ENCODE results near the gene FPR3. TPM values are rescaled to one million over a fixed set of nuclear protein-coding genes. Genes with fewer than 3 reads are reported as not detected.

Gene FPR3, protein sequence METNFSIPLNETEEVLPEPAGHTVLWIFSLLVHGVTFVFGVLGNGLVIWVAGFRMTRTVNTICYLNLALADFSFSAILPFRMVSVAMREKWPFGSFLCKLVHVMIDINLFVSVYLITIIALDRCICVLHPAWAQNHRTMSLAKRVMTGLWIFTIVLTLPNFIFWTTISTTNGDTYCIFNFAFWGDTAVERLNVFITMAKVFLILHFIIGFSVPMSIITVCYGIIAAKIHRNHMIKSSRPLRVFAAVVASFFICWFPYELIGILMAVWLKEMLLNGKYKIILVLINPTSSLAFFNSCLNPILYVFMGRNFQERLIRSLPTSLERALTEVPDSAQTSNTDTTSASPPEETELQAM
- total RNA-seq = 10 to 100 TPM in 5 of 6 donors, 1 to 10 TPM in 1; 8.8 to 50.9 (median 20.1) TPM

DNA sequence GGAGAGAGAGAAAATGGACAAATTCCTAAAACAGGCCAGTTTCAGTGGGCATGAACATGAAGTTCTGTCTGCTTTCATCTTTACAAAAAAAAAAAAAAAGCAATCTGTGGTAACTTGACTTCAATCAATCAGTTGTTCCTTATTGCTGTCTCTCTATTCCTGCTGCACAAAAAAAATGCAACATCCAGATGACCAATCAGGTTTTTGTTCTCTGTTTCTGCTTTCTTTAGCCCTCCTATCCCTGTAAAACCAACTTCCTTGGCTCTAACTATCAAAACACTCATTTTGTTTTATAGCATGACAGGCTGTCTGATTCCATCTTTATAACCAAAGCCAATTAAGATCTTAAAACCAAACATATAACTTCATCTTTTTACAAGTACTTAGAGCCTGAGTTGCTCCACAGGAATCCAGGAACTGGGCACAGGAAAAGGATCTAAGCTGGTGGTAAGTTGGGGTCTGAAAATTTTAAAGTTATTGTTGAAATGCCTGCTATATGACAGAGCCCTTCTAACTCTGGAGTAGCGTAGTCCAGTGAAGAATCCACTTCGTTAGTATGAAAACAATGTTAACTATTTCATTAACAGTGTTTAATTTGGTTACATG is at the start of gene FPR3:
TSS of gene FPR3 (plus strand) at position 273 of the 606 bp plus-strand sequence. CDS start 28,592 bp downstream, outside the sequence.
- TF ChIP-seq, protein P1, sequence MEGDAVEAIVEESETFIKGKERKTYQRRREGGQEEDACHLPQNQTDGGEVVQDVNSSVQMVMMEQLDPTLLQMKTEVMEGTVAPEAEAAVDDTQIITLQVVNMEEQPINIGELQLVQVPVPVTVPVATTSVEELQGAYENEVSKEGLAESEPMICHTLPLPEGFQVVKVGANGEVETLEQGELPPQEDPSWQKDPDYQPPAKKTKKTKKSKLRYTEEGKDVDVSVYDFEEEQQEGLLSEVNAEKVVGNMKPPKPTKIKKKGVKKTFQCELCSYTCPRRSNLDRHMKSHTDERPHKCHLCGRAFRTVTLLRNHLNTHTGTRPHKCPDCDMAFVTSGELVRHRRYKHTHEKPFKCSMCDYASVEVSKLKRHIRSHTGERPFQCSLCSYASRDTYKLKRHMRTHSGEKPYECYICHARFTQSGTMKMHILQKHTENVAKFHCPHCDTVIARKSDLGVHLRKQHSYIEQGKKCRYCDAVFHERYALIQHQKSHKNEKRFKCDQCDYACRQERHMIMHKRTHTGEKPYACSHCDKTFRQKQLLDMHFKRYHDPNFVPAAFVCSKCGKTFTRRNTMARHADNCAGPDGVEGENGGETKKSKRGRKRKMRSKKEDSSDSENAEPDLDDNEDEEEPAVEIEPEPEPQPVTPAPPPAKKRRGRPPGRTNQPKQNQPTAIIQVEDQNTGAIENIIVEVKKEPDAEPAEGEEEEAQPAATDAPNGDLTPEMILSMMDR (IDR thresholded peaks at IDR 0.05) = no peak
- TF ChIP-seq POLR2AphosphoS5 (IDR thresholded peaks at IDR 0.05) = no peak
- TF ChIP-seq EP300 (IDR thresholded peaks at IDR 0.05) = no peak
- peak in 1 of 4 donors; percentile 43 for TF ChIP-seq POLR2A (IDR thresholded peaks at IDR 0.05)
- ATAC-seq (ENCODE audit: low FRiP score in 2 of 2) (no peak), DNase-seq (no peak)
- 43 to 49% methylated on average over 2 of the region's 2 CpGs for WGBS, 2 donors
- peak within 1 kb of the TSS in 2 of 4 donors; percentile 28 to 81 for H3K27ac ChIP-seq
- H3K27me3 ChIP-seq = no peaks in the 10 kb centered on the region
- H3K9me3 ChIP-seq = no peaks in the 10 kb centered on the region
- peak within 1 kb of the TSS in 1 of 4 donors; percentile 37 for H3K4me3 ChIP-seq
- peaks cover 7 to 16% (median 14%) of the 10 kb centered on the region in 4 donors for H3K4me1 ChIP-seq
- H3K36me3 ChIP-seq = no peaks in the 10 kb centered on the region

DNA sequence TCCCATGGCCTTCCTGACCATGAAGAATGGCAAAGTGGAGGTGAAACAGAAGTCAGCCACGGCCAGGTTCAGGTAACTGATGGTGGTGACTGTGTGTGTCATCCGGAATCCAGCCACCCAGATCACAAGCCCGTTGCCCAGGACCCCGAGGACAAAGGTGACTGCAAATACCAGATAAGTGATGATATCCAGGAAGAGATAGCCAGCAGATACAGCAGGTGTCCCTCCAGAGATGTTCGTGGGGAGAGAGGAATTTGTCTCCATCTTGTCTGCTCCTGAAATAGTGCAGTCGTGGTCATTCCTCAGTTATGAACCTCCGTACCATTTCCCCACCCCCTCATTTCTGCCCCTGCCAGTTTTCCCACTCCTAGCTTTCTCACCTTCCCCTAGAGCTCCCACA is 48.2 kb upstream of the FPR3 start:
- Histone ChIP-seq H3K27me3 (no peaks in the 10 kb centered on the region), H3K4me1 (no peaks in the 10 kb centered on the region), H3K4me3 (no peak overlapping the region), H3K36me3 (no peaks in the 10 kb centered on the region), H3K27ac (no peak overlapping the region), H3K9me3 (no peaks in the 10 kb centered on the region)
- ATAC-seq (ENCODE audit: low FRiP score in 2 of 2) (no peak), DNase-seq (no peak)
- TF ChIP-seq, protein P1 (IDR thresholded peaks at IDR 0.05) = no peak
- no peak for TF ChIP-seq EP300 (IDR thresholded peaks at IDR 0.05)
- no peak for TF ChIP-seq POLR2A (IDR thresholded peaks at IDR 0.05)
- no peak for TF ChIP-seq POLR2AphosphoS5 (IDR thresholded peaks at IDR 0.05)
- WGBS, 2 donors = 82 to 88% methylated on average over 7 of the region's 7 CpGs

DNA sequence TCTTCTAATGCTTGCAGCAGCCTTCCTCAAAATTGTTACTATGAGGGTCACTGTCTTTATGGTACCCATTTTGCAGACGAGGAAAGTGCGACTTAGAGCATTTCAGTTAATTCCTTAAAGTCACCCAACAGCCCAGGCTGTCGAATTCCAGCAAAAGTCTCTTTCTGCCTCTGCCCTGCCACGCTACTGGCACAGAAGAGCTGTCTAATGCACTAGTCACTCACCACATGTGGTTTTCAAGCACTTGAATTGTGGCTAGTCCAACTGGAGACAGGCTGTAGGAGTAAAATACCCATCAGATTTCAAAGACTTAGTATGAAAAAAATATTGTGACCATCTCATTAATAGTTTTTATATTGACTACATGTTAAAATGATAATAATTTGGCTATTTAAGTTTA is 45.0 kb upstream of the FPR3 start:
- H3K36me3 ChIP-seq = no peaks in the 10 kb centered on the region
- peak overlapping the region in 3 of 4 donors; percentile 10 to 45 (median 10) for H3K4me3 ChIP-seq
- ATAC-seq (ENCODE audit: low FRiP score in 2 of 2) = no peak
- WGBS, 2 donors = 56 to 75% methylated on average over 3 to 4 of the region's 4 CpGs
- no peak for DNase-seq
- H3K4me1 ChIP-seq = no peaks in the 10 kb centered on the region
- H3K9me3 ChIP-seq = no peaks in the 10 kb centered on the region
- TF ChIP-seq, protein P1 (IDR thresholded peaks at IDR 0.05) = no peak
- TF ChIP-seq POLR2AphosphoS5 (IDR thresholded peaks at IDR 0.05) = no peak
- TF ChIP-seq POLR2A (IDR thresholded peaks at IDR 0.05) = no peak
- TF ChIP-seq EP300 (IDR thresholded peaks at IDR 0.05) = no peak
- peak overlapping the region; percentile 17 to 83 (median 82) for H3K27ac ChIP-seq
- H3K27me3 ChIP-seq = no peaks in the 10 kb centered on the region

DNA sequence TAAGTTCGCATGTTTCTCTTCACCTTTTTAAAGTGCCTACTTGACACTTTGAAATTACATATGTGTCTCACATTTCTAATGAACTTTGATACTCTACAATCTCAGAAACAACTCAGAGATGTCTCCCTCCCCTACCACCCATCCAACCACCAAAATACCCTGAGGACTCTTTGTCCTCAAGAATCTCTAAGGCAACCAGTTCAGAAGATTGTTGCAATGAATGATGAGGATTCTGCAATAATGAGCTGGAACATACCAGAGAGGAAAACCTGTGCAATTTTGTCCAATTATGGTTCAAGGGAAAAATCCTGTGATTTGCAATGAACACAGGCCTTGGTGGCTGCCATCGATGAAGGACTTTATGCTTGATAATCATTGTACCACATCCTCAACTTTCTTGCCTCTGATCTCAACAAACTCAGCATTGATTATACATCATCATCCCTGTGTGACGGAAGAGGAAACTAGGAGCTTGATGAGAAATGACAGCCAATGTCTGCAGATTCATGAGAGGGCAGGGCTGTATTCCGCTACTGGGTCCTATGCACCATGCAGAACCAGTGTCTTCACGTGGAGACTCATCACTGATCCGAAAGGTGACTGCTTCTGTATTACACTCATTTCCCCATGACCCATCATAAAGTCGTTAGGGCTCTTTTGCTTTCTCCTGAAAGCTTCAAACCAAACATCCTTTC is 44.4 kb upstream of the FPR3 start:
- Histone ChIP-seq H3K4me1 (no peaks in the 10 kb centered on the region), H3K27me3 (no peaks in the 10 kb centered on the region), H3K4me3 (peak overlapping the region in 3 of 4 donors; percentile 20 to 45 (median 29)), H3K9me3 (no peaks in the 10 kb centered on the region), H3K36me3 (no peaks in the 10 kb centered on the region), H3K27ac (peak overlapping the region; percentile 72 to 83 (median 82))
- no peak for DNase-seq
- ATAC-seq (ENCODE audit: low FRiP score in 2 of 2) = peak; percentile 20 to 49
- 68 to 82% methylated on average over 7 of the region's 7 CpGs for WGBS, 2 donors
- TF ChIP-seq EP300 (IDR thresholded peaks at IDR 0.05) (no peak), POLR2A (IDR thresholded peaks at IDR 0.05) (peak in 1 of 4 donors; percentile 44), POLR2AphosphoS5 (IDR thresholded peaks at IDR 0.05) (peak in 1 of 2 donors; percentile 43)
- TF ChIP-seq, protein P1 (IDR thresholded peaks at IDR 0.05) = no peak
